GM19240 (cell line): ENCODE results near the gene TEX29.

Source experiments
- DNase-seq: peaks from one replicate; pipeline ENCODE4 v3.0.0; 2011; ENCODE audit warnings: low spot score; ENCODE audit not compliant: insufficient read length

TEX29 gene

GRCh38 chr13:111367340-111367739 is 46.9 kb downstream of the TEX29 start:
- DNase-seq, result no peak

DNA sequence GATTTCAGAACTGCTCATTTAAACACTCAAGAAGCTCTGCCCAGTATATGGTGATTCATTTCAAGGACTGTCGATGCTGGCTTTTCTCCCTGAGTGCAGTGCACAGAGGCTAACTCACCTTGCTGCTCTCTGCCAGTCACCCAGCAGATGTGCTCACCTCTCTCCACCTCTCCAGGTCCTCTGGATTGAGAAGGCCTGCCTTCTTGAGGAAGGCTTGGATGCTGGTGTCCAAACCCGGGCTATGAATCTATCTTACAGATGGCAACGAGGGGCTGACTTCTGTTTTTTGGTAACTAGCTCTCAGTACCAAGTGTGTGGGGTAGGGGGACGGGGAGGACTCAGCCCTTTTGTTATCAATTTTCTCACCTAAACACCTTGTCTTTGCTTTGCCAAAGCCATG is 47.6 kb downstream of the TEX29 start:
- no peak for DNase-seq

- no peak for DNase-seq
Measured at GRCh38 chr13:111370147-111370546, 49.7 kb downstream of the TEX29 start.

- DNase-seq, result no peak
Measured at GRCh38 chr13:111370570-111371535, 50.4 kb downstream of the TEX29 start.

DNA sequence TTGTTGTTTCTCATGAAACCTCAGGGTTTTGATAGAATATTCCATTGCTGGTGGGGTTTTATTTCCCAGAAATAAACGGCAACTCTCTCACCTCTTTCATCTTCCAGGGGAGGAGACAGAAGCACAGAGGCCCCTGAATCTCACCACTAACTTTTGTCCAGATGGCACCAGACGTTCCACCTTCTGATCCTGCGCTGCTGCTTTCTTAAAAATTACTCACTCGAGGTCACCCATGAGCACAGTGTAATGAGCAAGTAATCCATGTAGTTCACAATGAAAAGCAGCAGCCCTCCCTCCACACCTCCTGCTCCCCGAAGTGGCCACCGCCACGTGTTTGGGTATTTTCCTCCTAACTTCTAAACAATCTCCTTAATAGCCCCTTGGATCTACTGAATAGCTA is 51.3 kb downstream of the TEX29 start:
- no peak for DNase-seq

DNA sequence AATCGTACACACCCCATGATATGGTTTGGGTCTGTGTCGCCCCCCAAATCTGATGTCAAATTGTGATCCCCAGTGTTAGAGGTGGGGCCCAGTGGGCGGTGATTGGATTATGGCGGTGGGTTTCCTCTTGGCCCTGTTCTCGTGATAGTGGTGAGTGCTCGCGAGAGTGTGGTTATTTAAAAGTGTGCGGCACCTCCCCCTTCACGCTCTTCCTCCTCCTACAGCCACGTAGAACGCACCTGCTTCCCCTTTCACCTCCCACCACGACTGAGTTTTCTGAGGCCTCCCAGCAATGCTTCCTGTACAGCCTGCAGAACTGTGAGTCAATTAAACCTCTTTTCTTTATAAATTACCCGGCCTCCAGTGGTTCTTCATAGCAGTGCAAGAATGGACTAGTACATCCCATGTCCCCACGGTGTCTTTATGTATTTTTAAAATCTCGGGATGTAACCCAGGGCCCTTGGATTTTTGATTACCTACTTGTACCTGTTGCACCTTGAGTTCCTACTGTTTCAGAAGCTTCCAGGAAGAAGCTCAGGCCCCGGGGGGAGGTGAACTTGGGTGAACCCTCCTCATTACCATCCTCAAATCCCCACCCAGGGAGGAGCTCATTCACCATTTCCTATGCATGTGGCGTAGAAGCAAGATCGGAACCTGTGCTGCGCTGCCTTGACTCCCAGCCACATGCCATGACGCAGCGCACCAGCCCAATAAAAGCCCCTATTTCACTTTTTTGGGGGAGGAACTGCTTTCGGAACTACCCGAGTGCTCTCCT is 52.4 kb downstream of the TEX29 start:
- DNase-seq, result no peak

DNA sequence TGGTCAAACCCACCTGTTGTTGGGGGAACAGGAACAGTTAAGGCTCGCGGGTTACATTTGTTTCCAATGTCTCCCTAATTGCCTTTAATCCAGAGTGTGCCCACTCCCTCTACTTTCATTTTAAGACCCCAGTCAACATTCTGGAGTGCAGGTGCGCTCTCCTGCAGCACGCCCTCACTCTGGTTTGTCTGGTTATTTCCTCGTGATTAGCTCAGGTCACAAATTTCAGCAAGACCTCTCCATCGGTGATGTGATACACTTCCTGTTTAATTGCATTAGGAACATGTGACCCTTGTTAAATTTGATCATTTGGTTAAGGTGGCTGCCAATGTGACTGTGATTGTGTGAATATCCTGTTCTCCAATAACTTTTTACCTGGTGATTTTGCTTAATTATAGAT is 53.0 kb downstream of the TEX29 start:
- no peak for DNase-seq

DNA sequence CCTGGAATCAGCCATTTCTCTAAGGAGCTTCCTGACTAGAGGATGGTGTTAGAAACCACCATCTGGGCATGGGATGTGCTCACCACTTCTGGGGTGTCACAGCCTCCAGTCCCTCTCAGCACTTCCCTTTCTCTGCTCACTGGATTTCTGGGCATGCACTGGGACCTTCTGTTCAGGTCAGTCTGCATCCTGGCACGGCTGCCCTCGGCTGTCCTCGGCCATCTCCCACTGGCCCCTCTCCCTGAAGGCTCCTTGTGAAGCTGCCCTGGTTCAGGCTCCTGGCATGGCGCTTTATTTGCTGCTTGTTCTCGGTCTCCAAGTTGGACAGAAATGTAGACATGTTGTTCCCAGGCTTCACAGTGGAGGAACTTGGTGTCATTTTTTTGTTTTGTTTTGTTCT is 60.0 kb downstream of the TEX29 start:
- DNase-seq, result no peak

GRCh38 chr13:111382411-111382810 is 62.0 kb downstream of the TEX29 start:
- no peak for DNase-seq

DNA sequence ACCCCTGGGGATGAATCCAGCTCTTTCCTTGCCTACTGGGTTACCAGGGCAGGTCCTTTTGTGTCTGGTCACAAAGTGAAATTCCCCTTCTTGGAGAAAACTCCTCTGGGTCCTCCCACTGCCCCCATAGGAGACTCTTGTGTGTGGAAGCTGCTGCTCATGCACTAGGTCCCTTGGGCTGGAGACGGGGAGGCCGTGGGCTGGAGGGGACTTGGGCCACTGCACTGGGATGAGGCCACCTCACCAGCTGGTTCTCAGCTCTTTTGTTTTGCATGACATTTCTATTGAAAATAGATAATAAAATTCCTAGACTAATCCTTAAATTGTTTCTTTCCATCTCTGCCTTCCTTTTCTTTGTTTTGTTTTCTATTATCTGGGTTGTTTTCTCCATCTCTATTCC is 62.4 kb downstream of the TEX29 start:
- DNase-seq, result no peak

DNA sequence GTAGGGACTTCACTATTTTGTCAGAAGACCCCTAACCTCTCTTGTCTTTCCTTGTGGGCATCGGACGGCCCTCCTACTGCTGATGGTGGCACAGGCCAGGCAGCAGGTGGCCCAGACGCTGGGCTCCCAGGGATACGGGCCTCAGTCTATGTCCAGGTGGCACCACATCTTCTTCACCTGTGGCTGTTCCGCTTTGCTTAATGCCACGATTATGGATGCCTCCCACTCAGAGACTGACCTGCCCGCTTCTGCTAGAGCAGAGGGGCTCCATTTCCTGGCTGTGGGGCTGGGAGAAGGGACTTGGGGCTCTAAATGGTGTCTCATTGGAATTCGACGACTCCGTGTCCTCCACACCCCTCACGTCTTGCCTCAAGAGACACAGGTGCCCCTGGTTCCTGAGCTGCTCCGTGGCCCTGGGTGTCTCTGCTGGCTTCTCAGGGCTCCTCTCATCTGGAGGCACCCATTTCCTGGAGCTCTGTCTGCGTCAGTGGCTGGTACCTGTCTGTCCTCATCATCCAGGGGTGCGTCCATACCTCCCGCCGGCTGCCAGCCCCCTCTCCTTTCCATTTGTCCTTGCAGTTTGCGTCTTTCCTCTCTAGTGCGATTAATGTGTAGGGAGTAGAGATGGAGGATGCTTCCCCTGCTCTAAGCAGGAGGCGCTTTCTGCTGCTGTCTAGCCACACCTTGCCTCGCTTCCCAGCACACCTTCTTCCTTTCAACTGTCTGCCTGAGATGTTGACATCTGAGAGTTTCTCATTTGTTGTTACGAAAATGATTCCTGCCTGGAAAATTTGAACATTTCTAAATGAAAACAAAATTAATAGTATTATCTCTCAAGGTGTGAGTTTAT is 63.4 kb downstream of the TEX29 start:
- no peak for DNase-seq

DNA sequence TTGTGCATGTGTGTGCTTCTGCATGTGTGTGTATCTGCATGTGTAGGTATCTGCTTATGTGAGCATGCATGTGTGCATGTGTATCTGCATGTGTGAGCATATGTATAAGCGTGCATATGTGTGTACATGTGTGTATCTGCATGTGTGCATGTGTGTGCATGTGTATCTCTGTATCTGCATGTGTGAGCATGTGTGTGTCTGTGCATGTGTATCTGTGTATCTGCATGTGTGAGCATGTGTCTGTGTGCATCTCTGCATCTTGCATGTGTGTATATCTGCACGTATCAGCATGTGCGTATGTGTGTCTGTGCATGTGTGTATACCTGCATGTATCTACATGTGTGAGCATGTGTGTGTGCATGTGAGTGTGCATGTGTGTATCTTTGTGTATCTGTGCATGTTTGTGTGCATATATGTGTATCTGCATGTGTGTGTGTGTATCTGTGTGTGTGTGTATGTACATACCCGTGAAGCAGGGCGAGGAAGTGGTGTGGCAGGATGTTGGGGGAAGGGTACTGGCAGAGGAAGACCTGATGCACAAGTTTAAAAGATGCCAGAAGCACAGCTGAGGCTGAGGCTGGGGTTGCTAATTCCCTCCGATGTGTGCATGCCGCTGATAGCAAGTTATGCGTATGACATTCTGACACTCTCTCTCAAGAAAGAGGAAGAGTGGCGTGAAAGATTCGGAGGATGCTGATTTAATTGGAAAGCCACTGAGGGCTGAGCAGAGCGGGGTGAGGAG is 64.2 kb downstream of the TEX29 start:
- DNase-seq, result no peak

- no peak for DNase-seq
Measured at GRCh38 chr13:111385183-111385857, 64.9 kb downstream of the TEX29 start.

GRCh38 chr13:111387026-111387871 is 66.8 kb downstream of the TEX29 start:
- no peak for DNase-seq

DNA sequence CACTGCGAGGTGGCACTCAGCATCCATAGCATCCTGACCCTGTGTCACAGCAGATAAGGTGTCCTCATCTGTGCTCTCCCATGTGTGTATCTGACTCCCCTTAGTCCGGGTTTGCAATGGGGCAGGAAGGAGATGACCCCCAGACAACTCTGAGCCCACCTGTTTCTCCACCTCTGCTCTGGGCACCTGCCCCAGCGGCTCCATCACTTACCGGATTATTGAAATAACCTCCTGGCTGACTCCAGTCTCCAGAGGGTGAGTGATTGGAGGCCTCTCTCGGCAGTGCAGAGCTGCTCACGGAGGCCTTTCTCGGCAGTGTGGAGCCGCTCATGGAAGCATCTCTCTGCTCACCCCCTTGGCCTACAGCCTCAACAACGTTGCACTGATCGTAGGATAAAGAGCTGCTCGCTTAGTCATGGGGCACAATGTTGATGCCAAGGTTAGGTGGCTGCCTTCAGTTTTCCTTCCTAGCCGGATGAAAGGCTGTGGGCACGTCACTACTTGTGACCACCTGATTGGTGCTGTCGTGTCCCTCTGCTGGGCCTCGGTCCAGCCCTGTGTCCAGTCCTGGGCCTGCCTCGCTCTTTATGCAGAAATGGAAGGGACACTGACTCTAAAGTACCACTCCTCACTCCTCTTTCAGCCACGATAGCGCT is 67.6 kb downstream of the TEX29 start:
- DNase-seq, result no peak

- no peak for DNase-seq
Measured at GRCh38 chr13:111388851-111389500, 68.5 kb downstream of the TEX29 start.

DNA sequence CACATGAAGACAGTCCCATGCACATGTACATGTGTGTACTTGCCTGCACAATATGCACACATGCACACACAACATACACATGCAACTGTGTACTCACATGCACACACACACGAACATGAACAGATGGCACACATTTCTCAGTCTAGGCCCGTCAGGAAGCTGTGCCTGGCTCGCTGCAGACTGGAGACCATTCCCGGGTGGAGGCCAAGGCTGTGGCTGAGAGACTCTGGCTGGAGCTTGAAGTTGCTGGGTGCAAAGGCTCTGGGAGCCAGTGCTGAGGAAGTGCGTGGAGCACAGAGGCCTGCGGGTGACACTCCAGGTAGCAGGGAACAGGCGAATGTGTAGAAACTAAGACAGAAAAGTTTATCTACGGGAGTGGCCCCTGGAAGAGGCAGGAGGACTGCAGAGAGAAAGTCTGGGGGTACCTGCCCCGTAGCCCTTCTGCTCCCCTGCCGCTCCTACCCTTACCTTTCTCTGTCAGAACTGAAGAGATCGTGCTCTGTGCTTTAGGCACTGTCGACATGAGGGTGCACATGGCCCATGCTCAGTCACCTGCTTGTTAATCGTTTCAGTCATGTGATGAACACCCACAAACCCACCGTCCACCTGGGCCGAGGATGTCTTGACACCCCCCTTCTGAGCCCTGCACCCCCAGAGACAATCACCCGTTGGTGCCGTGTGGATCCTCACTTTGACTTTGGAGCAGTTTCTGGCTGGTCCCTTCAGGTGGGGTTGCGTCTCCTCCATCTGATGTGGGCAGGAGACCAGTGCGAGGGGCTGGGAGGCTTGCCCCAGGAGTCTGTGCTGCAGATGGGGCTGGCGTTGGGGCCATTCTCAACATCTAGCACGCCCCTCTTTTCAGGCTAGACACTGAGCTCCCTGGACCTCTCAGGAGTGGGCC is 69.4 kb downstream of the TEX29 start:
- no peak for DNase-seq
